TTC549 (cell line): ENCODE data around the gene LIN54.
"Not testable (repeated sequence)": the region's sequence is repeated elsewhere in the genome, so short reads cannot be mapped to it uniquely, and the experiment has no call there.

ENCODE experiments used
- FAIRE-seq: peaks from 2 replicates; lab custom pipeline; 2012; peaks lifted over from hg19 to GRCh38; lab: Jason Lieb, UNC

The LIN54 gene

DNA sequence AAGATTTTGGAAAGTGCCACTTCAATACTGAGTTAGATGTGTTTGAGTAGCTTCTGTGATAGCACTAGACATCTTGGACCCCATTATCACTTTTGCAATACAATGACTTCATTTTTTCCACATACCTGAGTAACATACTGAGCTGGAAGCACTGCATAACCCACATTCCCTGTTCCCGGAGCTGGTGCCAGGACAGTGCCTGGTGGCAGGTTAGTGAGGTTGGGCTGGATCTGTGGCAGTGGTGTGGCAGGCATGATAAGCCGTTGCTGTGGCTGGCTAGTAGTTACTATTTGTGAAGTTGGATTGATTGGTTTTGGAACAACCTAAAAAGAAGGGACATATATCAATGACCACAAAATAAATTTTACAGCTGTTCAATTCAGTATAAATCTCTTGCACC is 71.2 kb downstream of the LIN54 start:
- no peak for FAIRE-seq

DNA sequence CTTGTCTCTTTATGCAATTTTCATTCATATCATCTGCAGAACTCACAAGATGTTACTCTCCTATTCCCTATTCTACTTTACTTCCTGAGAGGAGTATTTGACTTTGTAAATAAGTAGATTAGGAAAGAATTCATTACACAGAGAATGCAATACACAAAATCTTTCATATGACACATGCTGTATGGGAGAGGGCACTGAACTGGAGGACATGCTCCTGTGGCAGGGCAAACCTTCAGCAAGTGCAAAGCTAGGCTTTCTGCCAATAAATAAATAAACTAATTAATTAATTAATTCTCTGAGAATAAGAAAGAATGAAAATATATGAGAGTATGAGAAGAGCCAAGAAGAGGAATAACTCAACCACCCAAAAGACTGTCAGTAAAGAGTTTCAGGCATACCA is 76.2 kb downstream of the LIN54 start:
- no peak for FAIRE-seq

DNA sequence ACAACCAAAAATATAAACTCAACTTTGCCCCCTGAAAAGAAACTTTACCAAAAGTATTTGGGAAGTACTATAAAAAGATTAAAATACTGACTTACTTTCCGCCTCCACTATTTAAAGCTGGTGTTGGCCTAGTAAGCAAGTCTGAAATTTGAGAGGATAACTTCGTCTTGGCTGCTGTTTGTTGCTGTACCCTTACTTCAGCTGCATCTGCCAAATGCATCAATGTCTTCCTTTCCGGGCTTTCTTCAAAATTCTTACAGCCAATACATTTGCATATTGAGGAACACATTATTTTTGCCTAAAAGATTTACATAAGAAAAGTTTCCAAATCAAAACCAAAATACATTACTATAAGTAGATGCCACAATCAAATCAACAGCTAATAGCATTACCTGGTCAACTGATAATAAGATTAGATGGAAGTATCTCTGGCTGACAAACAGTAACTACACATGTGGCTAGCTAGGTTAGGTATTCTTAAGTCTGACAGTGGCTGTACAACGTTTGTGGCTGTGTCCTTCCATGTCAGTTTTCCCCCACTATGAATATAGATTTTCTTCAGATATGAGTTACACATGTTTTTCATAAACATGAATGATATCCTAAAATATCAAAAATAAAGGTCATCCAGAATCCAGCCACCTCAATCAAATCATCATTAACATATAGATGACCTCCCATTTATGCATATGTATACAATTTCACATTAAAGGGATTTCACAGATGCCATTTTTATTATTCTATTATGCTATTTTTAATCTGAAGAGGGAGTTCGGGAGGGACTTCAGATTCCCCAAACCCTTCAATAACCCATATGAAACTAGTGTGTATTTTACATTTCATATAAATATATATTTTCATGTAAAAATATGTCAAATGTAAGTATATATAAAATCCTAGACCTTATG is 79.5 kb downstream of the LIN54 start:
- FAIRE-seq, result no peak

DNA sequence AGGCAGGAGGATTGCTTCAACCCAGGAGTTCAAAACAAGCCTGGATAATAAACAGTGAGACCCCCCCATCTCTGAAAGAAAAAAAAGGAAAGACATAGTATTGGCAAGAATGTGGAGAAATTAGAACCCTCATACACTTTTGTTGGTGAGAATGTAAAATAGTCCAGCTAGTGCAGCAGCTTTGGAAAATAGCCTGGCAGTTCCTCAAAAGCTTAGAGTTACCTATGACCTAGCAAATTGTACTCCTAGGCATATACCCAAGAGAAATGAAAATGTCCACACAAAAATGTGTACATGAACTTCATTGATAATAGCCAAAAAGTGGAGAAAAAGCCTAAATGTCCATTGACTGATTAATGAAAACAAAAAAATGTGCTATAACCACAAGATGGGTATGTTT is 88.8 kb downstream of the LIN54 start:
- FAIRE-seq, result no peak

DNA sequence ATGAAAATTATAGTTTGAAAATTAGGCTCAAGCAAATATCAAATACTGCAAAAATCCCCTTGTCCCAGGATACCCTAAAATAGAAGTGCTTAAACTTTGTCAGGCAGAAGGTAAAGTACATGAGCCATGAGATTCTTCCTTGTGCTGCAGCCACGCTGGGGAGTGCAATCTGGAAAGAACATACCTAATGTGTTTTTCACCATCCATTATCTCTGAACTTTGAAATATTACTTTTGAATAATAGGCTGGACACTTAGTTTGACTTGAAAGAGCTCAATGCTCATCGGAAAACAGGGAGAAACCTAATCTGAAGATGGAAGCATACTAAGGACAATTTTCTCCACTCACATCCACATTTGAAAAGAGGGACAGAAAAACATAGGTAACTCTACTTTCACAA is 91.2 kb downstream of the LIN54 start:
- FAIRE-seq, result no peak

DNA sequence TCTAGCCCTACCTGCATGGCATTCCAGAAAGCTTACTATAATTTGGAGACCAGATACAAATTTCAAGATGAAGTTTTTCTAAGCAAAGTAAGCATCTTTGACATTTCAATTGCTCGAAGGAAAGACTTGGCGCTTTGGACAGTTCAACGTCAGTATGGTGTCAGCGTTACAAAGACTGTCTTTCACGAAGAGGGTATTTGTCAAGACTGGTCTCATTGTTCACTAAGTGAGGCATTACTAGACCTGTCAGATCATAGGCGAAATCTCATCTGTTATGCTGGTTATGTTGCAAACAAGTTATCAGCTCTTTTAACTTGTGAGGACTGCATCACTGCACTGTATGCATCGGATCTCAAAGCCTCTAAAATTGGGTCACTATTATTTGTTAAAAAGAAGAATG is 92.5 kb downstream of the LIN54 start:
- no peak for FAIRE-seq

DNA sequence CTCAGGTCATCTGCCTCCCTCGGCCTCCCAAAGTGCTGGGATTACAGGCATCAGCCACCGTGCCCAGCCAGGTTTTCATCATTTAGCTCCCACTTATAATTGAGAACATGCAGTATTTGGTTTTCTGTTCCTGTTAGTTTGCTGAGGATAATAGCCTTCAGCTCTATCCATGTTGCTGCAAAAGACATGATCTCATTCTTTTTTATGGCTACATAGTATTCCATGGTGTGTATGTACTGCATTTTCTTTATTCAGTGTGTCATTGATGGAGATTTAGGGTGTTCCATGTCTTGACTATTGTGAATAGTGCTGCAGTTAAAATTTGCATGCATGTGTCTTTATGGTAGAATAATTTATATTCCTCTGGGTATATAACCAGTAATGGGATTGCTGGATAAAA is 96.7 kb downstream of the LIN54 start:
- FAIRE-seq, result not testable (repeated sequence)

DNA sequence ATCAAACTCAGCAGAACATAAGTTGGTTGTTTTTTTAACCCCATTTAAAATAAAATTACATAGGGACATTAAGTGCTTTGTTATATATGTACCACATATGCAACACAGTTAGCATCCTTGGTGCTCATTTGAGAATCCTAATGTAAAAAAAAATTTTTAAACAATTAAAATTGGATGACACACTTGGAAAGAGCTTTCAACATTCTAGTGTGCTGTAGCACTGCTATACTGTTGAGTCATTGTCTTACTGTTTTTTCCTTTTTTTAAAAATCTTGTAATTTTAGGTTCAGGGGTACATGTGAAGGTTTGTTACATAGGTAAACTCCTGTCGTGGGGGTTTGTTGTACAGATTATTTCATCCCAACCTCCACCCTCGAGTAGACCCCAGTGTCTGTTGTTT is 97.3 kb downstream of the LIN54 start:
- no peak for FAIRE-seq

DNA sequence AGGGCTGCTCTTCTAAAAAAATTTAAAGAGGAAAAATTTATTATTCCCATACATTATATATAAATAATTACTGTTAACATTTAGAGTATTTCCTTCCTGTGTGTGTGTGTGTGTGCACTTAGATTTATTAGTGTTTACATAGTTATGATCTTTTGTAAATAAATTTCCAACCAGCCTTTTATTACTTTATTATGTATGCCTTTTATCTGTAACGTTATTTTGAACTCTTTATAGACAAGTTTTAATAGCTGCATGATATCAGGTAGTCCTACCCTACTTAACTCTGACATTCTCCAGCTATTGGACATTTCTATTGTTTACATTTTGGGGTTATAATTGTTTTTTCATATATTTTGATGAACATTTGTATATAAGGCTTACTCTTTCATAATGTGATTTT is 101.3 kb downstream of the LIN54 start:
- no peak for FAIRE-seq

DNA sequence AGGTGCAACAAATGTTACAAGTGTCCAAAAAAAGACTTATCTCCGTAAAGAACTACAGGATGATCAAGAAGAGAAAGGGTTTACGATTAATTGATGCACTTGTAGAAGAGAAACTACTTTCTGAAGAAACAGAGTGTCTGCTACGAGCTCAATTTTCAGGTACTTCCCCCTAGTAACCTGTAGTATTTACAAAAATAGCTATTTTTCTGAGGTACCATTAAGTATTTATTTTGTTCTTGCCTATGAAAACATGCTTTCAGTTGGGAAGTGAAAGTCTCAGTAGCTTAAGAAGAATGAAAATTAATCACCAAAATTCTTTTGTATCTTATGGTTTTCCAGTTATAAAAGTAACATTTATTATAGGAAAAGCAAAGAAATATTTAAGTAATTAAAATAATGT is 104.2 kb downstream of the LIN54 start:
- no peak for FAIRE-seq

DNA sequence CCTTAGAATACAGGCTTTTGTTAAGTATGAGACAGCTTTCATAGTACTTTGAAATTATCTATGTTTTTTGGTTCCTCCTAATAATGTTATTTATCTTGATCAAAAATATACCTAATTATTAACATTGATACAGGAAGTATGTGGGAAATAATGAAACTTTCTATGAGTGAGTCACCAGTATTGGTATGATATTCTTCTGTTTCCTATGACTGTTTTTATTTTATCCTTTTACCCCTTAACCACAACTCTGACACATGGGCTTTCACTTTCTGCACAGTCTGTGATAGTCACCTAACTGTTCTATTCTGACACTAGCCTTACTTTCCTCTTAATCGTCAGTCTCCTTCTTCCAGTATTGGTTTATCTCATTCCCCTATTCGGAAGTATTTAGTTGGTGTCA is 105.4 kb downstream of the LIN54 start:
- FAIRE-seq, result no peak

DNA sequence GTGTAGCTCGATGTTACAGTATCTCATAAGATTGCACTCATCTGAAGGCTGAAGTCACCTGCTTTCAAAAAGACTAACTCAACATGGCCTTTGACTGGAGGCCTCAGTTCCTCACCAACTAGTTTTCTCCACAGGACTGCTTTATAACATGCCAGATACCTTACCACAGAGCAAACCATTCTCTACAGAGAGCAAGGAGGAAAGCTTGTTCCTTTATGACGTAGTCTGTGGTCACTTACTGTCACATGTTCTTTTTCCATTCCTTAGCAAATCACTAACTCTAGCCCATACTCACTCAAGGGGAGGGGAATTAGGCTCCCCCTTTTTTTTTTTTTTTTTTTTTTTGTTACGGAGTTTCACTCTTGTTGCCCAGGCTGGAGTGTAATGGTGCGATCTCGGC is 106.9 kb downstream of the LIN54 start:
- no peak for FAIRE-seq

DNA sequence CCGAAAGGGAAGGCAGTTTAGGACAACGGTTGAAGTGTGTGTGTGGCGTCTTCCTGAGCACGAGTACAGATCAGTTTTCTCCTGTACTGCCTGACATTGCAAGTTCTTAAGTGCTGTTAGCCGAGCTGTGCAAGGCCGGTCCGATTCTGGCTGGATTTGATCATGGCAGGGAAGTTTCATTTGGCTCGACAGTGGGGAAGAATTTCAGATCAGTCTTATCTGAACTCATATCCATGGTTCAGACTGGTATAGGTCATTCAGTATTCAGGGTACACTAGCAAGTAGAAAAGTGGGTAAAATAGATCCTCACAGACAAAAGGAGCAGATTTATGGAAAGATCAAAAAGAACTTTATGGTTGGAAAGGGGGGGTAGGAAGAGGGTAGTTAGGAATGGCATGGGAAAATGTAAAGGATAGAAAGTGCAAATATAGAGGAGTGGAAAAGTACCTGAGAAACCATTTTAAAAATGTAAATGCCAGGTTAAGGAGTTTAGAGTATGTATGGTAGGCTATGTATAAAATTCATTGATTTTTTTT is 109.4 kb downstream of the LIN54 start:
- FAIRE-seq, result no peak

DNA sequence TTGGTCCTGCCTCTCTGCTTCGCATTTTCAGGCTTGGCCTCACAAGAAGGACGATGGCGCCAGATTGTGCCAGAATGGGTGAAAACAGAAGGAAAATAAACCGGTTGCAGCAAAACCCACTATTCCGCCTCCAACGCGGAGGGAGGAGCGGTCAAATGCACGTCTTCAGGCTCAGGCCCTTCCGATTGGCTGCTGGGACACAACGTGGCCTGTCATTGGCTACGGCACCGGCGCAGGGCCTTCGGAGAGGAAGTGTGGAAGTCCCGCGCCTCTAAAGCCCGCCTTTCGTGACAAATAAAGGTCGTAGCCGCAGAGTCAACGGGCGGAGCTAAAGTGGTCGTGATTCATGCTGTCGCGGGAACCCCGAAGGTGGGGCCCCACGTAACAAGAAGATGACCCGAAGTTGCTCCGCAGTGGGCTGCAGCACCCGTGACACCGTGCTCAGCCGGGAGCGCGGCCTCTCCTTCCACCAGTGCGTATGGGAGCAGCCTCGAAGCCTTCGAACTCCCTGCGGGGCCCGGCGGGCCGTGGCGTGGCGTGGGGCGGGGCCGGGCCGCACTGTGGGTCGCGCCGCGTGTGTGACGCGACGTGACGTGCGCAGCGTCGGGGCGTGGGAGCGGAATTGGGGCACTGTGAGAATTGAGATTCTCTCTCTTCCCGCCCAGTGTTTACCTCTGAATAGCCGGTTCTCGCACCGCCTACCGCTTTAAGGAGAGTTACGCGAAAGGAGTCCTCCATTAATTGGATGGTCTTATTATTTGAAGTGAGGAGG is 110.0 kb downstream of the LIN54 start, which contains the start of gene THAP9:
TSS of gene THAP9 (plus strand) at position 325 of the 772 bp plus-strand sequence. CDS start at position 393, 68 bp downstream.
- peak; percentile 93 for FAIRE-seq

DNA sequence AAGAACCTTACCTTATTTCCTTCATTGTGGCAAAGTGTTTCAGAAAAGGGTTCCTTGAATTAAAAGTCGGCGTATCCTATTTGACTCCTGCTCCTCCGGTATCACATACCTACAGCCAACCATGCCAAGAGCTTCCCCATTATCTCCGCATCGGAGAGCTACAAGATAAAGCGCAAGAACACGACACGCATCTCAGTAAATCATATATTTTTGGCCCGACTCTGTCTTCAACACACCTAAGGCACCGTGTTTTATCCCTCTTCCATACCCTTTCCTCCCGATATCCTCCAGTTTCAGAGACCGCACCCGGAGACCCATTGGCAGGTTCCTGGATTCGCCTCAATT is 110.6 kb downstream of the LIN54 start:
- FAIRE-seq, result no peak

DNA sequence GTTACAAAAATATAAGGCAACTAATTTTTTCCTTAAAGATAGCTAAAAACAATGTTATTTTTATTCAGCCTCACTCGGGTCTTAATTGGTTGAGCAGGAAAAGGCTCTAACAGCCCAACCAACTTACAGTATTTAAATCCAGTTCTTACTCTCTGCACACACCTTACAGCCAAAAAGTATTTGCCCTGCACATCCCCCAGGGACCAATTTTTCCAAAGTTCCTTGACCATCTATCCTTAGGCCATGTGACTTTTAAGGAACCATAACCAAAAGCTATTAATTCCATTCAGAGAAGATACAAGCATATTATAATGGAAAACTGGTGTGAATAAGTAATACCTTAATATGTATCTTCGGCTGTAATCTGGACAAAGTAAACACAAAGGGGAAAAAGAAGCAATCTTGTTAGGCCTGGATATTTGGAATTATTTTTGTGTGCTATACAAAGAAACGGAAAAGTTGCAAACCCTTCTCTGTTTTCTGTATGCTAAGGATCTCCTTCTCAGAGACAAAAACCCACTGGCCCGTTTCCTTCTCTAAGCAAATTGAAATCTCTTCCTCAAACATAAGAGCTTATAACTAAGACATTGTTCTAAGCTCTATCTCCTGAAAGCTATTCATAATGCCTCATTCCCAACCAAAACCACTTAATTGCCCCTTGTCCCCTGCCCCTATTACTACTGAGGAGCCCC is 111.1 kb downstream of the LIN54 start:
- FAIRE-seq, result no peak

DNA sequence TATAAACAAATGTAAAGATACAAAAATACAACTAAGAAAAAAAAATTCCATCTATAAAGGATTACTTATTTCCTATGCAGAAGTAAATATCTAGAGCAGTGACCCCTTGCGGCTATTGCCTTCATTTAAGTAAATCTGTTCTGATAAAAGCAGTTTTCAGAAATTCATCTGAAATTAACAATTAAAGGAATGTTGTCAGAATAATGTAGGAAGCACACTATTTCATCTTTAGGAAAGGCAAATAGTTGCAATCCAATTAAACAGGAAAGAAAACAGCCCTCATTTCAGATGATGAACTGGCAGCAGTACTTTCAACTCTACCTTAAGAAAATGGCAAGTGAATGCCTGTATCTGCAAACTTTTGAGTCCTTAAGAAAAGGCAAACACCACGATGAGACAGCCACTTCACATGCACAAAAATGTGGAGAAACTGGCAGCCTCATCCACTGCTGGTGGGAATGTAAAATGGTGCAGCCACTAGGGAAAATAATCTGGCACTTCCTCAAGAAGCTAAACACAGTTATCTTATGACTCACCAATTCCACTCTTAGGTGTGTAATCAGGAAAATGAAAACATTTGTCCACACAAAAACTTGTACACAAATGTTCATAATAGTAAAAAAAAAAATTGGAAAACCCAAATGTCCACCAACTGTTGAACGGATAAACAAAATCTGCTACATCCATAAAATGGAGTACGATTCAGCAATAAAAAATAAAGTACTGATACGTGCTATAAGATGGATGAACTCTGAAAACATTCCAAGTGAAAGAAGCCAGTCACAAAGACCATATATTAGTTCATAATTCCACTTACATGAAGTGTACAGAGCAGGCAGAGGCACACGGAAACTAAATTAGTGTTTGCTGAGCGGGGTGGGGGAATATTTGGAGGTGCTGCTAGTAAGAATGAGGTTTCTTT is 112.0 kb downstream of the LIN54 start:
- peak; percentile 68 for FAIRE-seq

DNA sequence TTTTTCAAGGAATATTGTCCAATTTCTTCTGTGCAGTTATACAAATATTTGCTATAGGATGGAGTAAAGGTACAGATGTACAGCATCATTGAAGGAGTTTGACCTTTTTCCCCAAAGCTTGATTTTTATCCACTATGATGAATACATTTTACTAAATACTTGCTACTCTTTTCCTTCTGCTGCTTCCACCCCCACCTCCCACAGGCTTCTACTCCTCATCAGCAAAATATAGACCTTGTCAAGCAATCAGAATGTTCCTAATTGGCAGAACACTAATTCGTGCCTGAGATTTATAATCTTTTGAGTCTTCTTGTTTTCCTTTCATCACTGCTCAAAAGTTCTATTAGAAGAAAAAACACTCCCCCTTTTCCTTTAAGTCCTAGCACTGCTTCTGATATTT is 113.9 kb downstream of the LIN54 start:
- no peak for FAIRE-seq

DNA sequence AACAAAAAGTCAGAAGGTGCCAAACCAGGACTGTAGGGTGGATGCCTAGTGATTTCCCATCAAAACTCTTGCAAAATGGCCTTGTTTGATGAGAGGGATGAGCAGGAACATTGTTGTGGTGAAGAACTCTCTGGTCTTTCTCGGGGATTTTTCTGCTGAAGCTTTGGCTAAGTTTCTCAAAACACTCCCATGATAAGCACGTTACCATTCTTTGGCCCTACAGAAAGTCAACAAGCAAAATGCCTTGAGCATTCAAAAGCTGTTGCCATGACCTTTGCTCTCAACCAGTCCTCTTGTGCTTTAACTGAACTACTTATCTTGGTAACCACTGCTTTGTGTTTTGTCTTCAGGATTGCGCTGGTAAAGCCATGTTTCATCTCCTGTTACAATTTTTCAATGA is 116.7 kb downstream of the LIN54 start:
- FAIRE-seq, result no peak

DNA sequence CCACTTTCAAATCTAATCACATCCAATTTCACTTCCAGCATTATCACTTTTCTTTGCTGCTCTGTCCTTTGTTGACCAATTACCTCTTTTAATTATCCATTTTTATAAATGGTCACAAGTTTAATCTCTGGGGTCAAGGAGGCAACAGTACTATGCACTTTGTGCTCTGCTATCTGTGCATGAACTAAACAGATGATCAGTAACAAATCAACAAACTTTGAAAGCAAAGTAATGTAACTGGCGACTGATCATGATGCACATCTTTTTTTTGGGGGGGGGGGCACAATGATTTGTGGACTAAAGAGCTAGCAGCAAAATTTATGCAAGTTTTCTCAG is 118.2 kb downstream of the LIN54 start:
- FAIRE-seq, result no peak

DNA sequence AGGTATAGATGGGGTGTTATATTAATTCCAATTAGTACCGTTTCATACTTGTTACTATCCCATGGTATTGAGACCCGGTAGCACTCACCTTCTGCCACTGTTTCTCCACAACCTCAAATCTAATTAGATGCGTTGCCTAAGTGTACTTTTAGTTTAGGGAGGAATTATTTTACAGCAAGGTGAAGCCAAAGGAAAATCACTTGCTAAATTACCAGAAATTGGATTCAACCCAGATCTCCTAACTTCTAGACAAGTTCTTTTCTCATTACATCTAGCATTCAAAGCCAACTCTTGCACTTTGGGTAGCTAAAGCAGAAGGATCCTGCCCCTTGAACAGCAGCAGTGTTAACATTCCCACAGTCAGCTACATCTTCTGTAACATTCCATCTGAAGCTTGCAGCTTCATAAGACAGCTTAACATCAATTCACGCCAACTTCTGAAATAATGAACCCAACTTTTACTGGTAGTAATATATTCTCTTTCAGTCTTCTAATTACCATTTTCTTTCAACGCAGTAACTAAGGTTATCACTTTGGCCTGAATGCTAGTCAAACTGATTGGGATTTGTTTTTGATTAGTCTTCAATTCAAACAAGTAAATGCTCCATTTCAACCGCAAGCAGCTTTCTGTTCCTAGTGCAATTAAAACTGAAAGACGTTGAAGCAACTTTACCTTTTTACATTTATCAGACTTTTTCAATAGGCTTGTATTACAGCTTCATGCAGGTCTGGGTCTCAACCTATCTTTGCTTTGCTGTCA is 118.7 kb downstream of the LIN54 start:
- FAIRE-seq, result no peak
